Gastroesophageal sphincter (tissue), 4 donors: Measurements from ENCODE around the gene AMACR. TPM values are rescaled to one million over a fixed set of nuclear protein-coding genes. Genes with fewer than 3 reads are reported as not detected.

Source experiments
- ATAC-seq: fragments of 150-250 bp; one replicate; pipeline ENCODE4 v1.9.1; 2016; ENCODE audit warnings: mild to moderate bottlenecking, moderate library complexity
- H3K27ac ChIP-seq, 4 donors: fragments of 200-600 bp; sonication (generic) in 3 of 4; 1 replicate in 3 of 4; 2 replicates in 1 of 4; pipeline ENCODE4 v1.5.1; 2016 to 2019
- H3K27me3 ChIP-seq: fragments of 200-600 bp; sonication (generic); one replicate; pipeline ENCODE4 v1.5.1; 2019
- H3K36me3 ChIP-seq, 2 donors: fragments of 200-600 bp; sonication (generic); one replicate each; pipeline ENCODE4 v1.5.1; 2019; ENCODE audit warnings: control low read depth in 1 of 2
- H3K4me1 ChIP-seq, 3 donors: fragments of 200-600 bp; sonication (generic); 1 replicate in 2 of 3; 2 replicates in 1 of 3; pipeline ENCODE4 v1.5.1; 2016 to 2019; ENCODE audit warnings: control low read depth in 2 of 3
- H3K4me3 ChIP-seq, 2 donors: fragments of 200-600 bp; sonication (generic); one replicate each; pipeline ENCODE4 v1.5.1; 2019; ENCODE audit warnings: mild to moderate bottlenecking in 1 of 2, moderate library complexity in 1 of 2
- H3K9me3 ChIP-seq, 3 donors: fragments of 200-600 bp; sonication (generic); one replicate each; pipeline ENCODE4 v1.5.1; 2017 to 2019; ENCODE audit warnings: control low read depth in 2 of 3
- CTCF ChIP-seq, 4 experiments: fragments of 200-600 bp in 2 of 4; fragments of 450-650 bp in 2 of 4; sonication (generic) in 1 of 4; IDR thresholded peaks; one replicate each; pipeline ENCODE4 v1.5.1; 2017 to 2019; ENCODE audit warnings: antibody characterized with exemption in 4 of 4, mild to moderate bottlenecking in 2 of 4, moderate library complexity in 2 of 4
- EP300 ChIP-seq: sonication (generic); formaldehyde crosslinking; IDR thresholded peaks from one replicate; pipeline ENCODE4 v1.6.1; 2017; ENCODE audit warnings: antibody characterized with exemption, mild to moderate bottlenecking
- POLR2A ChIP-seq, 2 donors: fragments of 450-650 bp; IDR thresholded peaks; one replicate each; pipeline ENCODE4 v1.6.1; 2017; ENCODE audit warnings: antibody characterized with exemption in 2 of 2, mild to moderate bottlenecking in 2 of 2, moderate library complexity in 1 of 2
- POLR2AphosphoS5 ChIP-seq: sonication (generic); formaldehyde crosslinking; IDR thresholded peaks from one replicate; pipeline ENCODE4 v1.6.1; 2017; ENCODE audit warnings: antibody characterized with exemption
- WGBS, 2 donors: methylation state at CpG; one replicate each; pipeline ENCODE4 v1.1.5; 2018; ENCODE audit warnings: low coverage in 1 of 2; 5-methylcytosine and 5-hydroxymethylcytosine counted together
- total RNA-seq, 4 donors: library from RNA; depleted of rRNA; stranded (reverse); fragments of >200 nt; gene quantifications; one replicate each; pipeline ENCODE4 v1.1.0, GENCODE V29; 2016

AMACR gene
- total RNA-seq, 4 donors from 2014 or later: 11.4 to 24.1 (median 16.3) TPM

DNA sequence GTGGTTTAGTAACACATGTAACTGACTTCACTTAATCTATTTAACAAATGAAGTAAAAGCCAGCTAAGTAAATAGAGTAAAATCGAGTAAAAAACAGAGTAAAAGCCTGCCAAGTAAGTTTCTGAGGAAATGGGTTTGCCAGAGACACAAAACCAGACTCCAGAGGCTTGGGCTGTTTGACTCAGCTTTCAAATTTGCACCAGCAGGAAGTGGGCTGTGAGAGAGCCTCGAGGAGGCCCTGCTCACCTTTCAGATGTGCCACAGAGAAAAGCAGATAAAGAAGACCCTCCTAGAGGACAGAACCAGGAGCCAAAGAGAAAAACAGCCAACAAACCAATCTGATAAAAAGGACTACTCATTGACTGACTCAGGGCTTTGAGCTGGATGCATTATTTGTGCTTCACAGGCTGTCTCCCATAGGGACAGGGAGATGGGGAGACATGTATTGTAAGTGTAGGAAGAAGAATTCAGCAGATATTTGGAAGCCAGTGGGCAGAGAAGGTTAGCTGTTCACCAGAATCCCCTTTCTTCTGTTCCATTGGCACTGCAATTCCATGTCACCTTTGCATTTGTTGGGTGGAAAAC is 14.4 kb upstream of the AMACR start:
- H3K36me3 ChIP-seq: peaks cover 3 to 36% of the 10 kb centered on the region in 2 donors
- 16% methylated on average over 2 of the region's 2 CpGs; no CpG with 5 or more reads in 1 of the 2 donors for WGBS, 2 donors
- no peak overlapping the region for H3K4me3 ChIP-seq
- H3K27ac ChIP-seq: no peak overlapping the region
- no peak for ATAC-seq
- no peaks in the 10 kb centered on the region for H3K9me3 ChIP-seq
- H3K27me3 ChIP-seq: no peaks in the 10 kb centered on the region
- H3K4me1 ChIP-seq: no peaks in the 10 kb centered on the region
- no peak for TF ChIP-seq POLR2A (IDR thresholded peaks at IDR 0.05)
- TF ChIP-seq EP300: no peak
- no peak for TF ChIP-seq POLR2AphosphoS5
- TF ChIP-seq CTCF (IDR thresholded peaks at IDR 0.05): no peak

- H3K4me3 ChIP-seq: no peak overlapping the region
These were observed 13.5 kb upstream of the AMACR start for GRCh38 chr5:34021334-34021733.

GRCh38 chr5:34020726-34021125 is 12.9 kb upstream of the AMACR start:
- H3K9me3 ChIP-seq: no peaks in the 10 kb centered on the region
- no peak overlapping the region for H3K27ac ChIP-seq
- no peak overlapping the region for H3K4me3 ChIP-seq
- peaks cover 3 to 27% of the 10 kb centered on the region in 2 donors for H3K36me3 ChIP-seq
- WGBS, 2 donors: 90 to 100% methylated on average over 1 of the region's 1 CpG
- no peak for TF ChIP-seq POLR2AphosphoS5
- no peak for TF ChIP-seq EP300
- no peak for TF ChIP-seq CTCF (IDR thresholded peaks at IDR 0.05)
- no peak for TF ChIP-seq POLR2A (IDR thresholded peaks at IDR 0.05)
- ATAC-seq: no peak
- no peaks in the 10 kb centered on the region for H3K4me1 ChIP-seq
- no peaks in the 10 kb centered on the region for H3K27me3 ChIP-seq

More at GRCh38 chr5:34021334-34021733, 13.5 kb upstream of the AMACR start:
- Histone ChIP-seq H3K4me1 (no peaks in the 10 kb centered on the region), H3K27me3 (no peaks in the 10 kb centered on the region), H3K9me3 (no peaks in the 10 kb centered on the region), H3K36me3 (peaks cover 3 to 32% of the 10 kb centered on the region in 2 donors), H3K27ac (no peak overlapping the region)
- WGBS, 2 donors: 67 to 76% methylated on average over 1 to 2 of the region's 2 CpGs
- no peak for ATAC-seq
- TF ChIP-seq POLR2AphosphoS5 (no peak), CTCF (IDR thresholded peaks at IDR 0.05) (no peak), EP300 (no peak), POLR2A (IDR thresholded peaks at IDR 0.05) (no peak)

DNA sequence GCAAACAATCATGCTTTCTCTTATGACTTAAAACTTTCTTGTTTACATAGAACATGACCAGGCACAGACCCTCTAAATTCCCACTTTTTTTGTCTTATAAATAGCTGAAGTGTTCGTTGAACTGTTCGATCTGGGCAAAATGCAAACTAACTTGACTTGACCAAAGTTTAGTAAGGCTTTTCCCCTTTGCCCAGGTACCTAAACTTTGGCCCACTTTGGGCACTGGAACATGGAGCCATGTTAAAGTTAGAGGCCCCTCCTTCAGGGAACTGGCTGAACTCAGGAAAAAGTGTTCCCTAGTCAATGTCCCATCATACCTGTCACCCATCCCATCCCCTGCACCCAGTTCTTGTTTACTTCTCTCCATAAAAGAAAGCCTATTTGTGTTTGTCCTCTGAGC is 9.4 kb upstream of the AMACR start:
- WGBS, 2 donors: 58 to 78% methylated on average over 2 of the region's 2 CpGs
- Histone ChIP-seq H3K36me3 (peaks cover 0 to 14% of the 10 kb centered on the region in 2 donors), H3K4me3 (no peak overlapping the region), H3K9me3 (no peaks in the 10 kb centered on the region), H3K4me1 (peaks cover 0 to 4% (median 0%) of the 10 kb centered on the region in 3 donors), H3K27me3 (no peaks in the 10 kb centered on the region), H3K27ac (no peak overlapping the region)
- TF ChIP-seq EP300 (no peak), POLR2AphosphoS5 (no peak), CTCF (IDR thresholded peaks at IDR 0.05) (no peak), POLR2A (IDR thresholded peaks at IDR 0.05) (no peak)
- no peak for ATAC-seq

GRCh38 chr5:34016750-34017149 is 8.9 kb upstream of the AMACR start:
- Histone ChIP-seq H3K36me3 (peaks cover 0 to 14% of the 10 kb centered on the region in 2 donors), H3K4me3 (no peak overlapping the region), H3K9me3 (no peaks in the 10 kb centered on the region), H3K4me1 (peaks cover 0 to 4% (median 0%) of the 10 kb centered on the region in 3 donors), H3K27me3 (no peaks in the 10 kb centered on the region), H3K27ac (no peak overlapping the region)
- 48 to 100% methylated on average over 2 of the region's 2 CpGs for WGBS, 2 donors
- TF ChIP-seq CTCF (IDR thresholded peaks at IDR 0.05) (no peak), POLR2A (IDR thresholded peaks at IDR 0.05) (no peak), POLR2AphosphoS5 (no peak), EP300 (no peak)
- no peak for ATAC-seq
